ENCODE results near the gene COPS3. TPM values are rescaled to one million over a fixed set of nuclear protein-coding genes. Genes with fewer than 3 reads are reported as not detected.

The COPS3 gene
- total RNA-seq, 1 donor from 2014 or later = 48.1 TPM

DNA sequence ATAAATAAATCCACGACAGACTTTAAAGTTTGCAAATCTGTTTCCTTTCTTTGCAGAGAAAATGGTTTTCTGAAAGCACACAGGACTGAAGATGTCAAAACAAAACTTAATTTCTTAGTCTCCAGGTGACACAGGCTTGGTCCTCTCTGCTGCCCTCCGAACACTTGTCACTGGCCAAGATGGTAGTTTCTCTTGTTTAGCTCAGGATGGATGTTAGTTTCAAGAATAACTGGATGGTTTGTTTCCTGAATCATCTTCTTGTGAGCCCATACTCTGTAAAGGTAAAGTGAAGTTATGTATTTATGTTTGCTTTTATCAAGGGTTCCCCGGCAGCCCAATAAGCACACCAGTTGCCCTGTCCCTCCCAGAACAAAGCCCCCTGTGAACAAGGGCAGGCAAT, 34.2 kb downstream of the COPS3 start:
- TF ChIP-seq POLR2A (IDR thresholded peaks at IDR 0.05) (no peak), POLR2AphosphoS5 (IDR thresholded peaks at IDR 0.05; ENCODE audit: insufficient read depth in 1 of 2, low read depth in 1 of 2) (no peak)
- TF ChIP-seq, protein P1, sequence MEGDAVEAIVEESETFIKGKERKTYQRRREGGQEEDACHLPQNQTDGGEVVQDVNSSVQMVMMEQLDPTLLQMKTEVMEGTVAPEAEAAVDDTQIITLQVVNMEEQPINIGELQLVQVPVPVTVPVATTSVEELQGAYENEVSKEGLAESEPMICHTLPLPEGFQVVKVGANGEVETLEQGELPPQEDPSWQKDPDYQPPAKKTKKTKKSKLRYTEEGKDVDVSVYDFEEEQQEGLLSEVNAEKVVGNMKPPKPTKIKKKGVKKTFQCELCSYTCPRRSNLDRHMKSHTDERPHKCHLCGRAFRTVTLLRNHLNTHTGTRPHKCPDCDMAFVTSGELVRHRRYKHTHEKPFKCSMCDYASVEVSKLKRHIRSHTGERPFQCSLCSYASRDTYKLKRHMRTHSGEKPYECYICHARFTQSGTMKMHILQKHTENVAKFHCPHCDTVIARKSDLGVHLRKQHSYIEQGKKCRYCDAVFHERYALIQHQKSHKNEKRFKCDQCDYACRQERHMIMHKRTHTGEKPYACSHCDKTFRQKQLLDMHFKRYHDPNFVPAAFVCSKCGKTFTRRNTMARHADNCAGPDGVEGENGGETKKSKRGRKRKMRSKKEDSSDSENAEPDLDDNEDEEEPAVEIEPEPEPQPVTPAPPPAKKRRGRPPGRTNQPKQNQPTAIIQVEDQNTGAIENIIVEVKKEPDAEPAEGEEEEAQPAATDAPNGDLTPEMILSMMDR (IDR thresholded peaks at IDR 0.05) = no peak
- DNase-seq (ENCODE audit: extremely low spot score in 2 of 2) = no peak
- no peaks in the 10 kb centered on the region for H3K27me3 ChIP-seq
- no peak overlapping the region for H3K4me3 ChIP-seq
- no peaks in the 10 kb centered on the region for H3K9me3 ChIP-seq
- intact Hi-C loops (cut with DNase I) = no loop called here
- H3K27ac ChIP-seq = no peak overlapping the region
- no peaks in the 10 kb centered on the region for H3K4me1 ChIP-seq
- H3K36me3 ChIP-seq = peaks cover 0 to 36% of the 10 kb centered on the region in 2 donors

DNA sequence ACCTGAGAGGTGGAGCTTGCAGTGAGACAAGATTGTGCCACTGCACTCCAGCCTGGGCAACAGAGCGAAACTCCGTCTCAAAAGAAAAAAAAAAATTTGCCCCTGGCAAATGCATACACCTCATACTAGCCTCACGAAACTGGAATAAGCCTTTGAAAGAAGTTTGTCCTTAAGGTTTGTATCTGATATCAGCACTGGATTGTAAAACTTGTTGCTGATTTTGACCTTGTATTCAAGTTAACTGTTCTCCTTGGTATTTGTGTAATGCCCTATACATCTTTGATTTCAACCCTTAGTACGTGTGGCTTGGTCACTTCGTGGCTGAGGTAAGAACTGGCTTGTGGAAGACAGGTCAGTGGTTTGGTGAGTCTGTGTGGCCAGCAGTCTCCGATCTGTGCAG, 37.9 kb downstream of the COPS3 start:
- no peak overlapping the region for H3K27ac ChIP-seq
- peaks cover 5% of the 10 kb centered on the region for H3K4me1 ChIP-seq
- DNase-seq (ENCODE audit: extremely low spot score in 2 of 2) = no peak
- no peaks in the 10 kb centered on the region for H3K9me3 ChIP-seq
- no peak overlapping the region for H3K4me3 ChIP-seq
- peaks cover 0 to 17% of the 10 kb centered on the region in 2 donors for H3K36me3 ChIP-seq
- TF ChIP-seq POLR2A (IDR thresholded peaks at IDR 0.05) (no peak), POLR2AphosphoS5 (IDR thresholded peaks at IDR 0.05; ENCODE audit: insufficient read depth in 1 of 2, low read depth in 1 of 2) (no peak)
- TF ChIP-seq, protein P1 (IDR thresholded peaks at IDR 0.05) = no peak
- no peaks in the 10 kb centered on the region for H3K27me3 ChIP-seq
- intact Hi-C loops (cut with DNase I) = no loop called here

DNA sequence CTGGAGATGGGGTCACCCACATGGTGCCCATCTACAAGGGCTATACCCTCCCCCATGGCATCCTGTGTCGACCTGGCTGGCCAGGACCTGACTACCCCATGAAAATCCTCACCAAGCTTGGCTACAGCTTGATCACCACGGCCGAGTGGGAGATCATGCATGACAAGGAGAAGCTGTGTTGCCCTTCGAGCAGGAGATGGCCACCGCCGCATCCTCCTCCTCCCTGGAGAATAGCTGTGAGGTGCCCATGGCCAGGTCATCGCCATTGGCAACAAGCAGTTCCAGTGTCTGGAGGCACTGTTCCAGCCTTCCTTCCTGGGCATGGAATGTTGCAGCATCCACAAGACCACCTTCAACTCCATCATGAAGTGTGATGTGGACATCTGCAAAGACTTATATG, 38.8 kb downstream of the COPS3 start:
- H3K27me3 ChIP-seq = no peaks in the 10 kb centered on the region
- no peak for DNase-seq (ENCODE audit: extremely low spot score in 2 of 2)
- peaks cover 10% of the 10 kb centered on the region for H3K4me1 ChIP-seq
- H3K36me3 ChIP-seq = peaks cover 0 to 8% of the 10 kb centered on the region in 2 donors
- intact Hi-C loops (cut with DNase I) = no loop called here
- H3K27ac ChIP-seq = no peak overlapping the region
- no peaks in the 10 kb centered on the region for H3K9me3 ChIP-seq
- TF ChIP-seq POLR2A (IDR thresholded peaks at IDR 0.05) (no peak), POLR2AphosphoS5 (IDR thresholded peaks at IDR 0.05; ENCODE audit: insufficient read depth in 1 of 2, low read depth in 1 of 2) (no peak)
- TF ChIP-seq, protein P1 (IDR thresholded peaks at IDR 0.05) = no peak
- H3K4me3 ChIP-seq = no peak overlapping the region

DNA sequence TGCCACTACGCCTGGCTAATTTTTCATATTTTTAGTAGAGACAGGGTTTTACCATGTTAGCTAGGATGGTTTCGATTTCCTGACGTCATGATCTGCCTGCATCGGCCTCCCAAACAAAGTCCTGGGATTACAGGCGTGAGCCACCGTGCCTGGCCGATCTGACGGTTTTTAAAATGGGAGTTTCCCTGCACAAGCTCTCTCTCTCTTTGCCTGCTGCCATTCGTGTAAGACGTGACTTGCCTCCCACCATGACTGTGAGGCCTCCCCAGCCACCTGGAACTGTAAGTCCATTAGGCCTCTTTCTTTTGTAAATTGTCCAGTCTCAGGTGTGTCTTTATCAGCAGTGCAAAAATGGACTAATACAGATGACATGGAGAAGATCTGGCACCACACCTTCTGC, 39.4 kb downstream of the COPS3 start:
- Histone ChIP-seq H3K4me1 (peaks cover 10% of the 10 kb centered on the region), H3K4me3 (no peak overlapping the region), H3K27ac (no peak overlapping the region), H3K27me3 (no peaks in the 10 kb centered on the region), H3K9me3 (no peaks in the 10 kb centered on the region), H3K36me3 (peaks cover 0 to 2% of the 10 kb centered on the region in 2 donors)
- TF ChIP-seq, protein P1 (IDR thresholded peaks at IDR 0.05) = no peak
- no peak for TF ChIP-seq POLR2A (IDR thresholded peaks at IDR 0.05)
- TF ChIP-seq POLR2AphosphoS5 (IDR thresholded peaks at IDR 0.05; ENCODE audit: insufficient read depth in 1 of 2, low read depth in 1 of 2) = no peak
- intact Hi-C loops (cut with DNase I) = no loop called here
- DNase-seq (ENCODE audit: extremely low spot score in 2 of 2) = no peak

DNA sequence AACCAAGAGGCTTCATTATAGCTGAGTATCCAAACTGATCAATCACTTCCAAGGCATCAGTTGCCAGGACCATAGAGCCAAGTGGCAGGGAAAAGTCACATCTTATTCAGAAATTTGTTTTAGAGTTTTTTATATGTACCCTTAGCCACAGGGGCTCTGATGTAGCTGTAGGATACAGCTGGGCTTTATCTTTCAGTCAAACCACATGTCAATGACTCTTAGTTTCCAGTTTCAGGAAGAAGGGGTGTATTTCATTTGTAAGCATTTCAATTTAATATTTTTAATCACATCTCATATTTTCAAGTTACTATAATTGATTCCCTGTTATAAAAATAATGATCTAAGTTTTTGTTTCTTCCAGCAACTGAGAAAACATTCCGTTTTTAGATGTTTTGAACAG, 41.2 kb downstream of the COPS3 start:
- H3K36me3 ChIP-seq = no peaks in the 10 kb centered on the region
- TF ChIP-seq POLR2AphosphoS5 (IDR thresholded peaks at IDR 0.05; ENCODE audit: insufficient read depth in 1 of 2, low read depth in 1 of 2) (no peak), POLR2A (IDR thresholded peaks at IDR 0.05) (no peak)
- TF ChIP-seq, protein P1 (IDR thresholded peaks at IDR 0.05) = no peak
- intact Hi-C loops (cut with DNase I) = no loop called here
- no peaks in the 10 kb centered on the region for H3K27me3 ChIP-seq
- DNase-seq (ENCODE audit: extremely low spot score in 2 of 2) = no peak
- peaks cover 25% of the 10 kb centered on the region for H3K4me1 ChIP-seq
- H3K27ac ChIP-seq = no peak overlapping the region
- H3K9me3 ChIP-seq = no peaks in the 10 kb centered on the region
- no peak overlapping the region for H3K4me3 ChIP-seq
